MM.1S (cell line): ENCODE measurements around the gene CTSF.
A peak's percentile ranks its signal among the peaks of the same experiment; 100 is the strongest.
"Not testable (repeated sequence)": the region's sequence is repeated elsewhere in the genome, so short reads cannot be mapped to it uniquely, and the experiment has no call there.

Source experiments
- DNase-seq: peaks from one replicate; pipeline ENCODE4 v3.0.0-alpha.2; 2015
- H2AFZ ChIP-seq: fragments of 300-600 bp; sonication (generic); 2 replicates; pipeline ENCODE4 v1.6.0; 2016; ENCODE audit warnings: antibody characterized with exemption, low read length
- H3F3A ChIP-seq: fragments of 300-600 bp; sonication (generic); 2 replicates; pipeline ENCODE4 v1.6.1; 2016; ENCODE audit warnings: mild to moderate bottlenecking, antibody characterized with exemption, low read length, moderate library complexity, mixed read lengths; ENCODE audit not compliant: insufficient read depth
- H3K27ac ChIP-seq: fragments of 300-600 bp; sonication (generic); 2 replicates; pipeline ENCODE4 v1.5.1; 2016; ENCODE audit warnings: mild to moderate bottlenecking, low read length
- H3K27me3 ChIP-seq: fragments of 300-600 bp; sonication (generic); replicated peaks from 2 replicates; pipeline ENCODE4 v1.6.0; 2016; ENCODE audit warnings: low read length; ENCODE audit not compliant: insufficient read depth
- H3K36me3 ChIP-seq: fragments of 300-600 bp; sonication (generic); replicated peaks from 2 replicates; pipeline ENCODE4 v1.6.1; 2016; ENCODE audit warnings: mild to moderate bottlenecking, low read length, mixed read lengths; ENCODE audit not compliant: insufficient read depth
- H3K4me1 ChIP-seq: fragments of 300-600 bp; sonication (generic); 2 replicates; pipeline ENCODE4 v1.6.1; 2016; ENCODE audit warnings: low read length, mixed read lengths
- H3K4me2 ChIP-seq: fragments of 300-600 bp; sonication (generic); 2 replicates; pipeline ENCODE4 v1.6.0; 2016; ENCODE audit warnings: low read depth, low read length
- H3K4me3 ChIP-seq: fragments of 300-600 bp; sonication (generic); 2 replicates; pipeline ENCODE4 v1.5.1; 2016; ENCODE audit warnings: low read length, mixed read lengths
- H3K79me2 ChIP-seq: fragments of 300-600 bp; sonication (generic); 2 replicates; pipeline ENCODE4 v1.6.1; 2016; ENCODE audit warnings: mixed run types, low read length, mixed read lengths
- H3K9ac ChIP-seq: fragments of 300-600 bp; sonication (generic); 2 replicates; pipeline ENCODE4 v1.6.1; 2016; ENCODE audit warnings: low read length, mixed read lengths
- H3K9me2 ChIP-seq: fragments of 300-600 bp; sonication (generic); replicated peaks from 2 replicates; pipeline ENCODE4 v1.6.1; 2016; ENCODE audit warnings: mild to moderate bottlenecking, low read length, mixed read lengths; ENCODE audit not compliant: insufficient read depth
- H3K9me3 ChIP-seq: fragments of 300-600 bp; sonication (generic); replicated peaks from 2 replicates; pipeline ENCODE4 v1.6.1; 2016; ENCODE audit warnings: mild to moderate bottlenecking, low read length, mixed read lengths; ENCODE audit not compliant: insufficient read depth
- H4K20me1 ChIP-seq: fragments of 300-600 bp; sonication (generic); 2 replicates; pipeline ENCODE4 v1.6.1; 2016; ENCODE audit warnings: mild to moderate bottlenecking, low read length, moderate library complexity, mixed read lengths; ENCODE audit not compliant: insufficient read depth
- EZH2 ChIP-seq: fragments of 300-600 bp; sonication (generic); optimal IDR thresholded peaks from 2 replicates; pipeline ENCODE3; 2017; ENCODE audit warnings: low read depth, mild to moderate bottlenecking, antibody characterized with exemption, low read length, mixed read lengths
- EZH2phosphoT487 ChIP-seq: fragments of 300-600 bp; sonication (generic); IDR thresholded peaks from 2 replicates; pipeline ENCODE4 v1.6.1; 2018; ENCODE audit warnings: antibody characterized with exemption, low read length
- TF ChIP-seq, protein P1 (sequence below): fragments of 300-600 bp; sonication (generic); IDR thresholded peaks from 2 replicates; pipeline ENCODE4 v1.5.1; 2016; ENCODE audit warnings: antibody characterized with exemption, low read length, mixed read lengths

The CTSF gene

DNA sequence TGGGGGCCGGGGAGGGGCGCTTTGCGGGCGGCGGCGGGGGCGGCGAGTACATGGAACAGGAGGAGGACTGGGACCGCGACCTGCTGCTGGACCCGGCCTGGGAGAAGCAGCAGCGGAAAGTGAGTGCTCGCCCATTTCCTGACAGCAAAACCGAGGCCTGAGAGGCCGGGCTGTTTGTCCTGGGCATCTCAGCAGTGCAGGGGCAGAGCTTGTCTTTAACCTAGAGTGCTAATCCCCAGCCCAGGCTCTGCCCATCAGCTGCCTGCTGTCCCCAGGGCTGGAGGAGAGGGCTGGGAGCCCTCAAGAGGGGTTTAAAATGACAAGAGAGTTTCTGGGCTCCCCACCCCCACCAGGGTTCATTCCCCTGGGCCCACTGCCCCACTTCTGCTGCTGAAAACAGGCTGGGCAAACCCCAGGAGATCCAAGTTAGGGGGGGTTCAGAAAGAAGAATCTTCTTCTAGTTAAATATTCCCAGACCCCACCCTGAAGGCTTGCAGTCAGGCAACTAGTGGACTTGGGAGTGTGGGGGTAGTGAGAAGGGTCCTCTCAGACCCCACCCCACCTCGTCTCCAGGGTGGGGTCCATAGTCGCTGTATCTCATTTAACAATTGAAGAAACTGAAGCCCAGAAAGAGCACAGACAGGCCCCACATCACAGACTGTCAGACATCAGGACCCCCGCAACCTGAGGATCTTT lies 21.3 kb downstream of the CTSF start:
- Histone ChIP-seq H3K4me1 (peaks cover 7% of the 10 kb centered on the region; the same call in 1 of the 2 replicates), H3K9me3 (no peaks in the 10 kb centered on the region), H3K4me3 (peak overlapping the region; percentile 98), H3K27me3 (peaks cover 49% of the 10 kb centered on the region), H3F3A (peaks cover 3% of the 10 kb centered on the region; the same call in 1 of the 2 replicates), H2AFZ (peak overlapping the region; percentile 98), H3K36me3 (no peaks in the 10 kb centered on the region), H3K9ac (no peak overlapping the region), H3K27ac (no peak overlapping the region), H3K79me2 (peaks cover 5% of the 10 kb centered on the region; the same call in 1 of the 2 replicates), H3K9me2 (no peaks in the 10 kb centered on the region), H4K20me1 (no peaks in the 10 kb centered on the region), H3K4me2 (peak overlapping the region; percentile 94; the same call in 1 of the 2 replicates)
- DNase-seq = no peak
- TF ChIP-seq EZH2 = no peak
- TF ChIP-seq, protein P1, sequence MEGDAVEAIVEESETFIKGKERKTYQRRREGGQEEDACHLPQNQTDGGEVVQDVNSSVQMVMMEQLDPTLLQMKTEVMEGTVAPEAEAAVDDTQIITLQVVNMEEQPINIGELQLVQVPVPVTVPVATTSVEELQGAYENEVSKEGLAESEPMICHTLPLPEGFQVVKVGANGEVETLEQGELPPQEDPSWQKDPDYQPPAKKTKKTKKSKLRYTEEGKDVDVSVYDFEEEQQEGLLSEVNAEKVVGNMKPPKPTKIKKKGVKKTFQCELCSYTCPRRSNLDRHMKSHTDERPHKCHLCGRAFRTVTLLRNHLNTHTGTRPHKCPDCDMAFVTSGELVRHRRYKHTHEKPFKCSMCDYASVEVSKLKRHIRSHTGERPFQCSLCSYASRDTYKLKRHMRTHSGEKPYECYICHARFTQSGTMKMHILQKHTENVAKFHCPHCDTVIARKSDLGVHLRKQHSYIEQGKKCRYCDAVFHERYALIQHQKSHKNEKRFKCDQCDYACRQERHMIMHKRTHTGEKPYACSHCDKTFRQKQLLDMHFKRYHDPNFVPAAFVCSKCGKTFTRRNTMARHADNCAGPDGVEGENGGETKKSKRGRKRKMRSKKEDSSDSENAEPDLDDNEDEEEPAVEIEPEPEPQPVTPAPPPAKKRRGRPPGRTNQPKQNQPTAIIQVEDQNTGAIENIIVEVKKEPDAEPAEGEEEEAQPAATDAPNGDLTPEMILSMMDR = no peak
- TF ChIP-seq EZH2phosphoT487 = no peak

DNA sequence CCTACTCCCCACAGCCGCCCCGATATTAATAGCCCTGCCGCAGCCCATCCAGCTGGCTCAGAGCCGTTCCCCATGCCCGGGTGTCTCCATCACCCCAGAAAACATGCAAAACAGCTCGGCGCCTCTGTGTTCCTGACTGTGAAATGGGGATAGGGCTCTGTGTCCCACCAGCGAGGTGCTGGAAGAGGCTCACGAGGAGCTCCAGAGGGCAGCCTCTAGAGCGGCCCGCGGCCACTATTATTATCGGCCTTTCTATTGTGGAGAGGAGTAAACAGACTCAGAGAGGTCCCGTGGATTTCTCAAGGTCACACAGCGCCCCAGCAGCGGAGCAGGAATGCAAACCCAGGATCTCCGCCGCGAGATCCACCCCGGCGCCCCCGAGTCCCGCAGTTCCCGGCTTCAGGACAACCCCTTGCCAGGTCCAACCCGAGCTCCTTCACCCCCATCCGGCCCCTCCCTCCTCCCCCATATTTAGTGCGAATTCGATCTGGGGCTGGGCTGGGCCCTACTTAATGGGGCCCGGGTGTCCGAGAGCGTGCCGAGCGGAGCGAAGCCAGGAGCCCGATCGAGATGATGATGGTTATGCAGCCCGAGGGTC lies 21.9 kb downstream of the CTSF start, which contains the start of gene ACTN3:
Gene ACTN3, plus strand, starts transcription at position 536 of the 598 bp plus-strand sequence. Its CDS starts 35 bp downstream, at position 571.
- Histone ChIP-seq H2AFZ (peak within 1 kb of the TSS; percentile 98), H3K4me3 (peak within 1 kb of the TSS; percentile 98), H3K36me3 (no peaks in the 10 kb centered on the region), H3K9ac (peak within 1 kb of the TSS; percentile 91), H3K4me2 (peak within 1 kb of the TSS; percentile 94), H3K27ac (no peak within 1 kb of the TSS; the same call in 1 of the 2 replicates), H3K4me1 (peaks cover 7% of the 10 kb centered on the region; the same call in 1 of the 2 replicates), H3F3A (peaks cover 3% of the 10 kb centered on the region; the same call in 1 of the 2 replicates), H3K27me3 (peaks cover 43% of the 10 kb centered on the region), H3K79me2 (peaks cover 5% of the 10 kb centered on the region; the same call in 1 of the 2 replicates), H3K9me3 (no peaks in the 10 kb centered on the region), H4K20me1 (no peaks in the 10 kb centered on the region), H3K9me2 (no peaks in the 10 kb centered on the region)
- no peak for DNase-seq
- TF ChIP-seq EZH2phosphoT487 (no peak), EZH2 (no peak)
- TF ChIP-seq, protein P1 = no peak

- H3K36me3 ChIP-seq = no peaks in the 10 kb centered on the region
- H3K9me3 ChIP-seq = no peaks in the 10 kb centered on the region
- peaks cover 5% of the 10 kb centered on the region; the same call in 1 of the 2 replicates for H3K79me2 ChIP-seq
- no peaks in the 10 kb centered on the region for H3K9me2 ChIP-seq
- H3K4me1 ChIP-seq = peaks cover 7% of the 10 kb centered on the region; the same call in 1 of the 2 replicates
- H3K4me2 ChIP-seq = peak within 1 kb of the TSS; percentile 94
- H2AFZ ChIP-seq = peak within 1 kb of the TSS; percentile 98
- peaks cover 42% of the 10 kb centered on the region for H3K27me3 ChIP-seq
- peaks cover 3% of the 10 kb centered on the region; the same call in 1 of the 2 replicates for H3F3A ChIP-seq
- TF ChIP-seq, protein P1 = no peak
- no peak for TF ChIP-seq EZH2
- no peak for TF ChIP-seq EZH2phosphoT487
- H3K4me3 ChIP-seq = peak within 1 kb of the TSS; percentile 98
- peak within 1 kb of the TSS; percentile 91 for H3K9ac ChIP-seq
- H4K20me1 ChIP-seq = no peaks in the 10 kb centered on the region
- DNase-seq = peak; percentile 95
- H3K27ac ChIP-seq = no peak within 1 kb of the TSS; the same call in 1 of the 2 replicates
These were observed 22.6 kb downstream of the CTSF start, which contains the start of gene ZDHHC24 for GRCh38 chr11:66545701-66546367. ZDHHC24 (minus strand) TSS chr11:66546048; CDS start chr11:66546003, 45 bp downstream.

DNA sequence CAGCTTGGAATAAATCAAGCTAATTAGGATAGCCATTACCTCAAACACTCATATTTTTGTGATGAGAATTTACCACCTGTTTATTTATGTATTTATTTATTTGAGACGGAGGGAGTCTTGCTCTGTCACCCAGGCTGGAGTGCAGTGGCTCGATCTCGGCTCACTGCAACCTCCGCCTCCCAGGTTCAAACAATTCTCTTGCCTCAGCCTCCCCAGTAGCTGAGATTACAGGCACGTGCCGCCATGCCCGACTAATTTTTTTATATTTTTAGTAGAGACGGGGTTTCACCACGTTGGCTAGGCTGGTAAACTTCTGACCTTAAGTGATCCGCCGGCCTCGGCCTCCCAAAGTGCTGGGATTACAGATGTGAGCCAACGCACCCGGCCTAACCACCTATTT lies 23.5 kb downstream of the CTSF start:
- H2AFZ ChIP-seq, H3K79me2 ChIP-seq, H3K27ac ChIP-seq, H3K9me3 ChIP-seq, H3K4me1 ChIP-seq, H4K20me1 ChIP-seq, DNase-seq, H3K36me3 ChIP-seq, H3K9me2 ChIP-seq, H3F3A ChIP-seq: not testable (repeated sequence)
- H3K27me3 ChIP-seq = peaks cover 33% of the 10 kb centered on the region
- peak overlapping the region; percentile 91; the same call in 1 of the 2 replicates for H3K9ac ChIP-seq
- peak overlapping the region; percentile 94 for H3K4me2 ChIP-seq
- peak overlapping the region; percentile 98 for H3K4me3 ChIP-seq
